NCI-H146 (cell line): ENCODE results near the gene IFNW1.
"Not testable (repeated sequence)": the region's sequence is repeated elsewhere in the genome, so short reads cannot be mapped to it uniquely, and the experiment has no call there.

Experiments used
- DNase-seq: peaks from one replicate; lab custom pipeline; 2025; lab: John Stamatoyannopoulos, UW

Gene IFNW1

GRCh38 chr9:21141427-21141882 lies at the start of gene IFNW1:
TSS of gene IFNW1 (minus strand) at chr9:21141832. CDS start at chr9:21141570, 262 bp downstream.
- DNase-seq, result no peak

- not testable (repeated sequence) for DNase-seq
These were observed 45.9 kb upstream of the IFNW1 start, which contains the start of gene IFNA4 for GRCh38 chr9:21187487-21187886. TSS of gene IFNA4 (minus strand) at chr9:21187587. CDS start at chr9:21187531, 56 bp downstream.

- DNase-seq, result not testable (repeated sequence)
These were observed 41.4 kb upstream of the IFNW1 start for GRCh38 chr9:21182810-21183736.

- DNase-seq, result no peak
These were observed 33.0 kb upstream of the IFNW1 start for GRCh38 chr9:21174671-21175070.

- no peak for DNase-seq
These were observed 30.5 kb upstream of the IFNW1 start for GRCh38 chr9:21172156-21172555.

GRCh38 chr9:21171351-21171750 lies 29.7 kb upstream of the IFNW1 start:
- no peak for DNase-seq

GRCh38 chr9:21166560-21166959 lies 24.9 kb upstream of the IFNW1 start, which contains the start of gene IFNA21:
TSS of gene IFNA21 (minus strand) at chr9:21166660. CDS start at chr9:21166612, 48 bp downstream.
- DNase-seq, result not testable (repeated sequence)

- no peak for DNase-seq
These were observed 23.9 kb upstream of the IFNW1 start for GRCh38 chr9:21165516-21165915.

GRCh38 chr9:21160178-21160577 lies 18.5 kb upstream of the IFNW1 start:
- DNase-seq, result no peak

GRCh38 chr9:21155501-21155900 lies 13.9 kb upstream of the IFNW1 start:
- DNase-seq, result no peak

- no peak for DNase-seq
These were observed 12.5 kb upstream of the IFNW1 start for GRCh38 chr9:21154018-21154608.

- no peak for DNase-seq
These were observed 11.8 kb upstream of the IFNW1 start for GRCh38 chr9:21153336-21154017.

- DNase-seq, result no peak
These were observed 3.0 kb upstream of the IFNW1 start for GRCh38 chr9:21144603-21145002.

GRCh38 chr9:21137020-21137419 lies 4.6 kb downstream of the IFNW1 start:
- no peak for DNase-seq

- DNase-seq, result no peak
These were observed 5.9 kb downstream of the IFNW1 start for GRCh38 chr9:21135736-21136135.

- DNase-seq, result not testable (repeated sequence)
These were observed 13.4 kb downstream of the IFNW1 start for GRCh38 chr9:21128186-21128585.

- no peak for DNase-seq
These were observed 19.9 kb downstream of the IFNW1 start for GRCh38 chr9:21121595-21122251.

GRCh38 chr9:21121079-21121478 lies 20.6 kb downstream of the IFNW1 start:
- no peak for DNase-seq

- no peak for DNase-seq
These were observed 22.4 kb downstream of the IFNW1 start for GRCh38 chr9:21119093-21119770.

- DNase-seq, result no peak
These were observed 27.3 kb downstream of the IFNW1 start for GRCh38 chr9:21114311-21114710.
